ENCODE measurements around the gene PABPC1L.
A peak's percentile ranks its signal among the peaks of the same experiment; 100 is the strongest.

The PABPC1L gene

DNA sequence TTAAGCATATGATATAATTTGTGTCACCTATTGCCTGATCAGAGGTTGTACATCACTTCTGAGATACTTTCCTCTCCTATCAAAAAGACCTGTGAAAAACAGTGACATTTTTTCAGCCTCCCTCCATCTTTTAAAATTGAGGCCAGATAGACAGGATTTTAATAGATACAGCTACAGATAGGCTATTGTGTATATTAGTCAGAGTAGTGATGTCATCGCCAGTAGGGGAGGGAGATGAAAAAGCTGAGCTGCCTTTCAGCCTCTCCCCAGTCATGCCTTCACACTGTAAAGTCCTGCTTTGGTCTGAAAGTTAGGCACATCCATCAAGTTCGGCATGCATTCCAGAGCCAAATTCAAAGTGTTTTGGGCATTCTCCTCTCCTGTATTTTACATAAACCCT is 7.9 kb upstream of the PABPC1L start:
- peak; percentile 10 for DNase-seq

DNA sequence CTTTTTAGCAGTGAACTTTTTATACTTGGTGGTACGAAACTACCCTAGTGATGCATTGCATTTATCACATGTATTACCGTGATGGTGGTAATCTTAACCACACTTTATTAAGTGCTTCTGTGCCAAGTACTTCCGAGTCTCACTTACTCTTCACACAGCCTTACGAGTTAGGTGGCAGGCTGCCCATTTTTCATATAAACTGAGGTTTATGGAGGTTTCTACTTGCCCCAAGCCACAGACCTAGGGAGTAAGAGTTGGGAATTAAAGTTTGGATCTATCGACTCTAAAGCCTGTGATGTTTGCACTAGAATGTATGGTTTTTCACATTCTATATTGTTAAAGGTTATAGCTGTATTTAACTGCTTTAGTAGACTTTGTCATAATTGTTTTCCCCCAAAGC is 5.5 kb upstream of the PABPC1L start:
- no peak for DNase-seq

DNA sequence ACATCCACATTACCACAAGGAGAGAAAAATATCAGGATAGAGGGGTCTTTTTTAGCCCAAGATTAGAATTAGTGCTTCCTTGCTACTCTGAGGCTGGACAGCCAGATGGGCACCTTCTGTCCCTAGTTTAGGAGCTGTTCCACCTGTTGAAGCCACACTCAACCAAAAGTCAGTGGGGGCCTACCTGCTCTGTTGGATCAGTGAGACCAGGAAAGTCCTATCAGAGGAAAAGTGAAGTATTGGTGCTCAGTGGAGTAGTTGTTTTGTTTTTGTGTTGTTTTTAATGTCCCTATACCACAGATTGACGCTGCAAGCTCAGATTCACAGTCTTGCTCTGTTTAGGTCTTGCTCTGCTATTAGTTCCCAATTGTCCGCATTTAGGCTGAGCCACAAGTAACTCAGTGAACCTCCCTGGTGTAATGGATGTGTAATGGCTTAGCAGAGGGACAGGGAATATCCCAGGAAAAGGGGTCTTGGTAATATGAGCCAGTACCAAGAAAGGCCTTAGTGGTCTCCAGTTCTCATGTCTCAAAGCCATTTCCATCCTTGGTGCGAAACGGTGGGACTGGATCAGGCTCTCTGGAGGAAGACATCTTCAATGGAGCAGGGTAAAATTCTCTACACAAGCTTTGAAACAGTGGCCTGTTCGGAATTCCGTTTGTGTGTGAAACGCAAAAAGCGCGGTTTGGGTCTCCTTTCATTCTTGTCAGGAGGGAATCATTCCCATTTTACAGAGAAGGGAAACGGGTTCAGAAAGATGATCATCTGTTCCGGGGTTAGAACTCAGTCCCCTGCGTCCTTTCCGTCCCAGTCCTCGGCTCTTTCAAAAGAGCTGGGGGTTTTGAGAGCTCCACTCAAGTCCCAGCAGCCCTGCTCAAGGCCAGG is 631 bp upstream of the PABPC1L start:
- DNase-seq, result no peak

DNA sequence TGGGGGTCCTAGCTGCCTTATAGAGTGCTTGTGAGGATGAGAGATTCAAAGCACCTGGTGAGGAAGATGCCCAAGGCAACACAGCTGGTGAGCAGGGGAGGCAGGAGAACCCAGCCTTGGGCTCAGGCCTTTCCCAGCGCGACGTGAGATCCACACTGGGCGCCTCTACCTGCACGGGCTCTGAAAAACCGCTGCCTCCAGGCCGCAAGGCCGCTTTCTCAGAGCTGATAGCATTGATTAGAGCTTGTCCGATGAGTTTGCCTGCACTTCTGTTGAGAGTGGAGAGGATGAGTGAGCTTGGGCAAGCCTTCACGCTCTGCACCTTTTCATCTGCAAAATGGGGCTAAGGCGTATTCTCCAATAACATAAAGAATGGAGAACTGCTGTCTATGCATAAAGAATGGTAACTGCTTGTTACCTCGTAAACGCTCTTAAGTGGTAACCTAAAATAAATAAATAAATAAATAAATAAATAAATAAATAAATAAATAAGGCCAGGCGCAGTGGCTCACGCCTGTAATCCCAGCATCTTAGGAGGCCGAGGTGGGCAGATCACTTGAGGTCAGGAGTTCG is 916 bp downstream of the PABPC1L start:
- DNase-seq, result no peak

DNA sequence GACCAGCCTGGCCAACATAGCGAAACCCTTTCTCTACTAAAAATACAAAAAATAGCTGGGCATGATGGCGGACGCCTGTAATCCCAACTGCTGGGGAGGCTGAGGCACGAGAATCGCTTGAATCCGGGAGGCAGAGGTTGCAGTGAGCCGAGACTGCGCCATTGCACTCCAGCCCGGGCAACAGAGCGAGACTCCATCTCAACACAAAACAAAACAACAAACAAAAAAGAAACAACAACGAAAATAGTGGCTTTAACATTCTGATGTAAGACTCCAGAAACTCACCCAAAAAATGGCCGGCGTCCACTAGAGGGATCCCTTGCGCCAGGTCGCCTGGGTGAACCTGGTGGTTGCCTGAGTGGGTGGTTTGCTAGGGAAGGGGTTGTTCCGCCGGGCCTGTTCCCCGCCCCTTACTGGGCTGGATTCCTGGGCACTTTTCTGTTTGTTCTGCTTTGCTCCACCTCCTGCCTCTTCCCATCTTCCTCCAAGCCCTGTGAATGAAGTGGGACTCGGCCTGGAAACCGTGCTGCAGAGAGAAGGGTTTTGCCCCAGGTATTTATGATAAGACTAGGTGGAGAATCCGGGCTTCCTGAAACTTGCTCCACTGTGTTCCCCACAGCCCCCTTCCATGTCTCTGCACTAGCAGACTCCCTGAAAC is 1.5 kb downstream of the PABPC1L start:
- peak; percentile 70 for DNase-seq

DNA sequence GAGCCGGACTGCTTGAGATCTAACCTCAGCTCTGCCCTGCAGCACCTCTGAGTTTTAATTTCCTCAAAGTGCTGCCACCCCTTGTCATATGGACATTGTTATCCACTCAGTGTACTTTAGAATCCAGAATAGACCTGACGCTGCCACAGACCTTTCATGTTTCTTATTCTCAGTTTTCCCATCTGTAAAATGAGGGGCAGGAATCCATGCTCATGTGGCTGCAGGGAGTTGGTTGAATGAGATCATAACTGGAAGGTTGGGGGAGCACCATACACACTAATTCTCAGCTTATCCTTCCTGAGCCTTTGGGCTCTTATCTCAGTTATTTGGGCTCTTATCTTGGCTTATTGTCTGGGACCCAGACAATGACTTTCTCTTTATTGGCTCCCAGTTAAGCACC is 2.3 kb downstream of the PABPC1L start:
- DNase-seq, result no peak

DNA sequence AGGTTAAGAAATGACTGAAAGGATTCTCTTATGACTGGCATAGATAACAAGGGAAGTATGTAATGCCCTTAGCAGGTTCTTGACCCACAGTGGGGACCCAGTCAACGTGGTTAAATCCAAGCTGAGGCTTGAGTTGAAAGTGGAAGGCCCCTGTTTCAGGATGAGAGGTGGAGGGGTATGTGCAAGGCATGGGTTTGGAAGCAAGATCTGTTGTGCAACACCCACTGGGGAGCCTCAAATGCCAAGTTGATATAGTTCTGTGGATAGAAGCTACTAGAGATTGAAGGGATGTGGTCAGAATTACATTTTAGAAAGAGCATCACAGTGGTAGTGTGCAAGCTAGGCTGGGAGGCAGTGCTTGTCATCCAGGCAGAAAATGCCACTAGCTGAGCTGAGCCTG is 5.1 kb downstream of the PABPC1L start:
- peak; percentile 65 for DNase-seq

DNA sequence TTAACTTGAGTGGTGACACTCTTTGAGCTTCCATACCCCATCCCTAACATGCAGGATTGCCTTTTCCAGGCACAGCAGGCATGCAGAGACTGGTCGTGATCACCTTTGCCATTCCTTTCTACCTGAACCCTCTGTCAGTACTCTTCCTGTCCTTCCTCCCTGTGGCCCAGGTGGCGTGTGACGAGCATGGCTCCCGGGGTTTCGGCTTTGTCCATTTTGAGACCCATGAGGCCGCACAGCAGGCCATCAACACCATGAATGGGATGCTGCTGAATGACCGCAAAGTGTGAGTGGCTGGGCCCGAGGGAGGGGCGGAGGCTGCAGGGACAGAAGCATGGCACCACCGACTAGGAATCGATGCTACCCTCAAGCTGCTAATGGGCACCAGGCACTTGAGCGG is 6.7 kb downstream of the PABPC1L start:
- no peak for DNase-seq

DNA sequence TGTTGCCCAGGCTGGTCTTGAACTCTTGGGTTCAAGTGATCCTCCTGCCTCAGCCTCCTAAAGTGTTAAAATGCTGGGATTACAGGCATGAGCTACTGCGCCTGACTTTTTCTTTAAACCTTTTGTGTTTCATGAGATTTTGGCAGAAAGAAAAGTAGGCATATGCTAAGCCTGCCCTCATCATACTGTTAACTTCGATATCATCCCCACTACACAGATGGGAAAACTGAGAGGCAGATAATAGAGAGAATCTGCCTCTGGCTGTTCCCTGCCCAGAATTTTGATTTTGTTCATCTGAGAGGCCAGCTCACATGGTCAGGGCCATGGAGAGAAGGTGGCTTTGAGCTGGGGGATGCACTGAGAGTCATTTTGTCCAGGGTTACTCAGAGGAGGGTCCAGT is 7.5 kb downstream of the PABPC1L start:
- DNase-seq, result no peak

DNA sequence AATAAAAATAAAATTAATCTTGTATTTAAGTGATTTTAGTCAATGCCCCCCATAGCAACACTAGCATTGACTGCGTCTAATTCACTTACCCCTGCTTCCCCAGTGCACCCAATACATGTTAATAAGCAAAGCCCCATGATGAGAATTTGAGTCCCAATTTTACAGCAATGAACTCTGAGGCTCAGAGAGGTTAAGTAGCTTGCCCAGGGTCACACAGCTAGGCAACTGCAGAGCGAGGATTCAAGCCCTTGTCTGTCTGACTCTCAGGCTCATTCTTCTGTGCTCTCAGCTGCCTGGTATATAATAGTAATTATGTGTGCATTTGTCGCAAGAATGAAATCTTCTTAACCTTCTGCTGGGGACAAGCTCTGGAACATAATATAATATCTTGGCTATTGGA is 8.5 kb downstream of the PABPC1L start:
- DNase-seq, result no peak

DNA sequence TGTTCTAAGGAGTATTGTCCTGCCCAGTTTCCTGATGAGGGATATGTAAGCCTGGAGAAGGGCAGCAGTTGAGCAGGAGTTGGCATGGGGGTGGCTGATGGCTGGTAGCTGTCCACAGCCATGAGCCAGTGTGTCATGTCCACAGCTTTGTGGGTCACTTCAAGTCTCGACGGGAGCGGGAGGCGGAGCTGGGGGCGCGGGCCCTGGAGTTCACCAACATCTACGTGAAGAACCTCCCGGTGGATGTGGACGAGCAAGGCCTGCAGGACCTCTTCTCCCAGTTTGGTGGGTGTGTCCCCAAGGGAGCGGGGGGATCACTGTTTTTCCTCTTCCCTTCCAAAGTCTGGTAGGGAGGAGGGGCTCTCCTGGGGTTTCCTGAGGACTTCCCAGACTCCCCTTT is 8.9 kb downstream of the PABPC1L start:
- no peak for DNase-seq

DNA sequence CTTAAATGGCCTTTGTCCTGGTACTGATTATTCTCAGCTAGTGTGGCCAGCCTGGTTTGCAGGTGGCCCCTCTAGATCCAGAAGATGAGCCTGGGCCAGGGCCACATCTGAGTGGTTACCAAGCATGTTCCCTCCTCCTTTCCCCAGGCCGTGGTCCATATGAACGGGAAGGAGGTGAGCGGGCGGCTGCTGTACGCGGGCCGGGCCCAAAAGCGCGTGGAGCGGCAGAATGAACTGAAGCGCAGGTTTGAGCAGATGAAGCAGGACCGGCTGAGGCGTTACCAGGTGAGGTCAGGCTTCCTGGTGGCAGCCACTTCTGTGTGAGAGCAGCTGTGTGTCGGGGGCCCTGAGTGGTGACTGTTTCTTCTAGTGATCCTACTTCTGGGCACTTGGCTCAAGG is 11.6 kb downstream of the PABPC1L start:
- no peak for DNase-seq

DNA sequence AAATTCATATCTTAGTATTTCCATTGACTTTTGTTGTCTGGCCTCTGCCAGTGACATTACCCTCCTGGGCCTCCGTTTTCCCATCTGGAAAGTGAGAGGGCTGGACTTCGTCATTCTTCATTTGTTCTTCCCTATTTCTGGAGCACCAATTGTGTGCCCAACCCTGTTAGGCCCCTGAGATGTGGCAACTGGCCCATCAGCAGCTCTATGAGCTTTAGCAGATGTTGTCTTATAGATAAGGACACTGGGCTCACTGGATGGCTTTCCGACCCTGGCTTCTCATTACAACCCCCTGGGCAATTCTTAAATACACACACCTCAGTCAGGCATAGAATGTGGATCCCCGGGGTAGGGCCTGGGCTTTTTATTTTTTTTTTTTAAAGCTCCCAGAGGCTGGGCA is 14.7 kb downstream of the PABPC1L start:
- no peak for DNase-seq

DNA sequence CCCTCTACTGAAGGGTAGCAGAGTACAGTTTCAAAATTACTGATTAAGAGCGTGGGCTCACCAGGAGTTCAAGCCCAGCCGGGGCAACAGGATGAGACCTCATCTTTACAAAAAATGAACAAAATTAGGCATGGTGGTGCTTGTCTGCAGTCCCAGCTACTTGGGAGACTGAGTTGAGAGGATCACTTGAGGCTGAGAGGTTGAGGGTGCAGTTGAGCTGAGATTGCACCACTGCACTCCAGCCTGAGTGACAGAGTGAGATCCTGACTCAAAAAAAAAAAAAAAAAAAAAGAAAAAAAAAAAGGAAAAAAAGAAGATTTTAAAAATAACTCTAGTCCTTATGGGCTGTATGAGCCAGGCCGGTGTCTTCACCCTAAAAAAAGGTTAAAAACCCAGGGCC is 18.7 kb downstream of the PABPC1L start:
- no peak for DNase-seq

DNA sequence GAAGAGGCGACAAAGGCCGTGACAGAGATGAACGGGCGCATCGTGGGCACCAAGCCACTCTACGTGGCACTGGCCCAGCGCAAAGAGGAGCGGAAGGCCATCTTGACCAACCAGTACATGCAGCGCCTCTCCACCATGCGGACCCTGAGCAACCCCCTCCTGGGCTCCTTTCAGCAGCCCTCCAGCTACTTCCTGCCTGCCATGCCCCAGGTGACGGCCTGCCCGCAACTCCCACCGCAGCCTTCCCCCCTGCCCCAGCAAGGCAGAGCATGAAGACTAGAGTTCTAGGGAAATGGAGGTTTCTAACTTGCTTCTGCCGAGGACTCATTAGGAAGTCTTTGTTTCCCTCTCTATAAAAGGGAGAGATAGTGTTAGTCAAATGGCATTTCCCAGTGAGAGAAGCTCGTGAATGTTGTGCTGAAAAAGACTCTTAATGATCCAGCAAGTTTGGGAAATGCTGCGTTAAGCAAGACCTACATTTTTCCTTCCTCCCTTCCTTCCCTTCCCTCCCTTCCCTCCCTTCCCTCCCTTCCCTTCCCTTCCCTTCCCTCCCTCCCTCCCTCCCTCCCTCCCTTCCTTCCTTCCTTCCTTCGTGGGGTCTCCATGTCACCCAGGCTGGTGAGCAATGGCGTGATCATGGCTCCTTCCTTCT is 20.8 kb downstream of the PABPC1L start:
- DNase-seq, result no peak

DNA sequence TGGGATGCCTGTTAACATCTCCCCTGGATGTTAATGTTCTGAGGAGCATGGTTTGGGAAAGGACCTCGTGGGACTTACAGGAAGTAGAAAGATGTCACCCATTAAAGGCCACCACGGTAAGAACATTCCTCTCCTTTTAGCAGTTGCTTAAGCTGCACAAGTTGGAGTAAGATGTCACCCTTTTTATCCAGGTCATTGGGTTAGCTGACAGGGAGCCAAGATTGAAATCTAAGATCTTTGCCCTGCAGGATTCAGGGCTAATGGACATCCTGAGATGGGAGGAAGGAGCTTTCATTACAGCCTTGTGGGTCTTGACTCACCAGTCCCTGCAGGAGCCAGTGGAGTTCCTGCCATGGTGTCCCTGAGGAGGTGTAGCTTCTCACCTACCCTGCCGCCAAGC is 22.1 kb downstream of the PABPC1L start:
- no peak for DNase-seq

DNA sequence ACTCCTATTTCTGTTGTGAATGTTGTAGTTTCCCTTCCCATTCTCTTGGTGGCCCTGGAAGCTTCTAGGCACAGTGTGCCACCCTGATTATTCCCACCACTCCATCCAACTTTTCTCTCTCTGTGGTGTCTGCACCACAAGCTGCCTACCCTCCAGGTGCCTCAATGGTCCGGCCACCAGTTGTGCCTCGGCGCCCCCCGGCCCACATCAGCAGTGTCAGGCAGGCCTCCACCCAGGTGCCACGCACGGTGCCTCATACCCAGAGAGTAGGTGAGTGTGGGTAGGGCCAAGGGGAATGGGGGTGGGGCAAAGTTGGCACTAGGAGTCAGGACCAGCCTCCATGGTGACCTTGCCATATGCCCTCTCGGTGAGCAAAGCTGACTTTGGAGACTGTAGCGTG is 23.1 kb downstream of the PABPC1L start:
- DNase-seq, result no peak

DNA sequence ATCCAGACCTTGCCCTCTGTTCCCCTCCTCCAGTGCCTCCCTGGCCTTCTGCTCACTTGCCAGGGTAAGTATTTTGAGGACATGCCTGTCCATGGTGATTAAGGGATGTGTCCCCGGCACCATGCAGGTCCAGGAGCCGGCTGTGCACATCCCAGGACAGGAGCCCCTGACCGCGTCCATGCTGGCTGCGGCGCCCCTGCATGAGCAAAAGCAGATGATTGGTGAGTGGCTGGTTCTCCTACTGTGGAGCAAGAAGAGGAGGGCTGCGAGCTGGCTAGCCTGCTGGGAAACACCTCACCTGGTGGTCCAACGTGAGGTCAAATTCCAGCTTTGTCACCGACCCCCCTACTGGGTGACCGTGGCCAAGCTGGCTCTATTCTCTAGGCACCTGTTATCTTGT is 26.6 kb downstream of the PABPC1L start:
- no peak for DNase-seq

DNA sequence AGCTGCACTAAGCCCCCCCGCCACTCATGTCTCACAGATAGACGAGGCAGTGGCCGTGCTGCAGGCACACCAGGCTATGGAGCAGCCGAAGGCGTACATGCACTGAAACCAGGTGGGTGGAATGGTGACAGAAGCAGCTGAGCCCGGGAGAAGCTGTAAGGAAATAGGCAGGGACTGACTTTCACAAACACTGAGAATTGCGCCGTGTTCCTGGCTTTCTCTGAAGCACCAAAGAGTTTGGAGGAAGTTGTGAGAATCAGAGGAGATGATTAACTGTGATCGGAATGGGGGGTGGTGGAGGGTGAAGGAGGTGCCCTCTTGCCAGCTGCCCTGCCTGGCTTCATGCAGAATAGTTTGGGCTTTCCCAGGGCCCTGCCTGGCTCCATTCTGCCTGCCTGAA is 28.8 kb downstream of the PABPC1L start:
- DNase-seq, result no peak

DNA sequence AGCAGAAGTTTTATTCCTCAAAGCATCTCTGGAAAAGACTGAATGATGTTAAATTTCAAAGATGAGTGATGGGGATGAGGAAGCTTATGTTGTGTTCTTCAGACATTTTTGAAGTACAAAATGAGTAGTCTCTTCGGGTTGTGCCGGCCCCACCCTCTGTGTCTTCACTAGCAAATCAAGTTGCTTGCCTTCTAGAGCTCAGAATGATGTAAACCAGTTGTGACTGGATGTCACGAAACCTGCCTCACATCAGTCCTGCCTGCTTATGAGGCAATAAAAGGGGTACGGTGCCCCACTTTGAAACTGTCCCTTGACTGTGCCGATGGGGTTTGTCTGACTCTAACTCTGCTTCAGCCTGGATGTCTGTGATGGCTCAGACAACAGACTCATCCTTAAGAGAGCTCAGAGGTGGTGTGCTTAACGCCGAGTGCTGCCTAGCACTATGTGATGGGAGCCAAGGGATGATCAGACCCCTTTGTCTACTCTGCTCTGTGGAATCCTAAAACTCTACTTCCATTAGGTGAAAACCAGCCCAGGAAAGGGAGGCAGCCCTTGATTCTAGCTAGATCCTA is 31.3 kb downstream of the PABPC1L start:
- DNase-seq, result no peak

DNA sequence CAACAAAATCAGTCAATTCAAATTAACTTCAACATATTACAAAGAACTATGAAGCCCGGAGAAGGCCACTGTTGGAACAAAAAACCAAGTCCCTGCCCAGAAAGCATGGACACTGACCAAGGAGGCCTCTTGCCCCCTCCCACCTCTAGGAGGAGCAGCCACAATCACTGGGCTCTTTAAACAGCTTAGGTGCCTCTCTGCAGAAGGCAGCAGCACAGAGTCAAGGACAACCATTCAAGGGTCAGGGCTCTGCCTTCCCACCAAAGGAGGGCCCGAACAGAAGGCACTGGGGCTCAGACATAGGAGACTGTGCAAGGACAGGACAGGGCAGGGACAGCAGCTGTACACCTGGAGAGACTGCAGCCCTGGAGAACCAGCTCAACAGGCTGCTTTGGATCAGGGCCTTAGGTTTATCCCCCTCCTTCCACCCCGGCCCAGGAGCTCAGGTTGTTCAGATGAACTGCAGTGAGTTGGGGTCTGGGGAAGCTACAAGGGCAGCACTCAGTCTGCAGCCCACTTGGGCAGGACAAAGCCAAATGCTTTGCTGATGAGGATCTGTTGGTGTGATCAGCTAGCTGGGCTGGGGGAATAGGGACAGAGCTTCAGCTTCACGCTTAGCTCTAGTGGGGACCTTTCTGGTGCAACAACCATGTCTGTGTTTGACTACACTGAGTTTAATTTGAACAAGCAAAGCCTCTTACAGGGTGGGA is 32.6 kb downstream of the PABPC1L start:
- no peak for DNase-seq

DNA sequence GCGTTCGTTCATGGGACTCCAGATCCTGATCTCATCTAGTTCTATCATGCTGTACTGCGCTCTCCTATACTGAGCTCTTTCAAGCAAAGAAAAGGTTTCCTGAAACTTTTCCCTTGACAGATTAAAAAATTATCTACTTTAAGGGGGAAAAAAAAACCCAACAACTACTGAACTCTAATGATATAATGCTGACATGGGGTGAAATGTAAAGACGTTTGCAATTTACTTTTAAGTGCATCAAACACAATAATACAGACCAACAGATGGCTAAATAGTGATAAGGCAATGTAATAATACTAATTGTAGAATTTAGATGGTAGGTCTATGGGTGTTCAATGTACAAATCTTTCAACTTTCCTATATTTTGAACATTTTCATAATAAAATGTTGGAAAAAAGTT is 34.0 kb downstream of the PABPC1L start:
- DNase-seq, result no peak

DNA sequence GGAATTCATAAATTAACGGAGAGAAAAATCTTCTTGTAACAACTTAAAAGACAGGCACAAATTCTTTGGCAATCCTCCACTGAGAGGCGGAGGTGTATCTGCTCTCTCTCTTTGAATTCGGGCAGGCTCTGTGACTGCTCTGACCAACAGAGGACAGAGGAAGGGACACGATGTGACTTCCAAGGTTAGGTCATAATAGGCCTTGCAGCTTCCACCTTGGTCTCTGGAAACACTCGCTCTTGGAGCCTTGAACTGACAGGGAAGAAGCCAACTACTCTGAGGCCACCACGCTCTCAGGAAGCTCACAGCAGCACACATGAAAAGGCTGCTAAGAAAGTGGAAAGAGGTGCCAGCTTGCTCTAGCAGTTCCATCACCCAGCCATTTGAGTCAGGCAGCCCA is 35.4 kb downstream of the PABPC1L start:
- no peak for DNase-seq

Data from activated CD4-positive, alpha-beta T cell treated with anti-CD3 and anti-CD28 coated beads, Interleukin-2, Interleukin-6, amounts not matched to agents 100 ng/mL and 50 ng/mL, durations not matched to agents 16 hours and 8 hours (primary cell).